ENCODE data around the gene CNTN1. TPM values are rescaled to one million over a fixed set of nuclear protein-coding genes. Genes with fewer than 3 reads are reported as not detected.

Gene CNTN1
- total RNA-seq, 1 donor from 2014 or later: 27.1 TPM

DNA sequence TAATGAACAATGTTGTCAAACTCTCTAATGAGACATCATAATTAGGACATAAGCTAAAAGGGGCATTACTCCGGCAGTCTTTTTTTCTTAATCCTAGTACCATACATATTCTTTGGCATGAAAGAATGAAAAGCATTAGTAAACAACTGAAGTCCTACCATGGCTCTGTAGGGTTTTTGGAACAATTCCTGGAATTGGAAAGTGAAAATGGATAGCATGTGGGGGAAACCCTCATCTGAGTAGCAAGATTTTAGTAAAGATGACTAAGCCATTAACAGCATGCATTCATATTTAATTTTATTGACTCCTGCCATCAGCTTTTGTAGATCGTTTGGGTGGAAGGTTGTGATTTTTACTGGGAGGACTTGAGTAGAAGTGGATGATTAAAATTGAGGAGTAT is 279.7 kb downstream of the CNTN1 start:
- Histone ChIP-seq H3K36me3 (ENCODE audit: control insufficient read depth in 3 of 3, insufficient read depth in 3 of 3, low read length in 3 of 3) (no peaks in the 10 kb centered on the region), H3K27ac (ENCODE audit: low read depth, low read length) (no peak overlapping the region), H3K9ac (ENCODE audit: low read depth in 1 of 3, low read length in 3 of 3) (no peak overlapping the region), H3K4me1 (ENCODE audit: control insufficient read depth in 3 of 3, insufficient read depth in 3 of 3, low read length in 3 of 3) (no peaks in the 10 kb centered on the region), H3K4me3 (ENCODE audit: low read length in 3 of 3) (no peak overlapping the region), H3K9me3 (ENCODE audit: control insufficient read depth in 3 of 3, low read length in 3 of 3) (no peaks in the 10 kb centered on the region), H3K27me3 (ENCODE audit: control insufficient read depth in 3 of 3, insufficient read depth in 3 of 3, low read length in 3 of 3) (no peaks in the 10 kb centered on the region)

DNA sequence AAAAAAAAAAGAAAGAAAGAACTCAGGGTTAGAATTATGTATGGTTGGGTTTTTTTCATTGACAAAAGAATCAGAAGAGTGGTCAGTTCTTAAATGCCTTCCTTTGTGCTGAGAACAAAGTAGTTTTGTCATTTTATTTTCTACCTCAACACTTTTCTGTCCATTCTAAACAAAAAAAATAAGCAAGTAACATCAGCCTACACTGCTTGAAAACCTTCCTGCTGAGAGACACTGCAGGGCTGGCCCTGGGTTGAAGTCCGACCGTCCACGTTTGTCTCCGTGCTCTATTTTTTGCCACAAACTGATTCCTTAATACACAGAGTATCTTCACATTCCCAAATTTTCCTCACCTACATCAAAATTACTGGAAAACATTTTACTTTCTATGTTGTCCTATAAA is 284.3 kb downstream of the CNTN1 start:
- Histone ChIP-seq H3K9me3 (ENCODE audit: control insufficient read depth in 3 of 3, low read length in 3 of 3) (no peaks in the 10 kb centered on the region), H3K9ac (ENCODE audit: low read depth in 1 of 3, low read length in 3 of 3) (no peak overlapping the region), H3K36me3 (ENCODE audit: control insufficient read depth in 3 of 3, insufficient read depth in 3 of 3, low read length in 3 of 3) (no peaks in the 10 kb centered on the region), H3K4me3 (ENCODE audit: low read length in 3 of 3) (no peak overlapping the region), H3K27me3 (ENCODE audit: control insufficient read depth in 3 of 3, insufficient read depth in 3 of 3, low read length in 3 of 3) (no peaks in the 10 kb centered on the region), H3K27ac (ENCODE audit: low read depth, low read length) (no peak overlapping the region), H3K4me1 (ENCODE audit: control insufficient read depth in 3 of 3, insufficient read depth in 3 of 3, low read length in 3 of 3) (no peaks in the 10 kb centered on the region)

DNA sequence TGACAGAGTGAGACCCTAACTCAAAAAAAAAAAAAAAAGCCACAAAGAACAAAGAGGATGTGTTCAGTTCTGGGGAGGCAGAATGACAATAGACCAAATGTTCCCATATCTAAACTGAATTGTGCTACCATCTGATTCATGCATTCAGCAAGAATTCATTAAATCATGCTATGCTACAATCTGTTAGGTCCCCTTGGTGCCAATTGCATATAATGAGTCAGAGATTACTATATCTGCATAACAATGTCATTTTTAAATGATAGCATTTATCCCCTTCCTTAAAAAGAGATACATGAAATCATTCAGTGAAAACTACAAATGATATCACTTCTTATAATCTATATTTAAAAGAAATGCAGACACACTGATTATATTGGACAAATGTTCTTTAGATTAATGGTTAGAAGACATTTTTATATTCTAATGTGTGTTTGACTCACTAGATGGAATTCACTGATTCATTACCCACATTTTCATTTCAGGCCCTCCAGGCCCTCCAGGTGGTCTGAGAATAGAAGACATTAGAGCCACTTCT is 288.3 kb downstream of the CNTN1 start:
- Histone ChIP-seq H3K36me3 (ENCODE audit: control insufficient read depth in 3 of 3, insufficient read depth in 3 of 3, low read length in 3 of 3) (no peaks in the 10 kb centered on the region), H3K27me3 (ENCODE audit: control insufficient read depth in 3 of 3, insufficient read depth in 3 of 3, low read length in 3 of 3) (no peaks in the 10 kb centered on the region), H3K9ac (ENCODE audit: low read depth in 1 of 3, low read length in 3 of 3) (no peak overlapping the region), H3K4me3 (ENCODE audit: low read length in 3 of 3) (no peak overlapping the region), H3K4me1 (ENCODE audit: control insufficient read depth in 3 of 3, insufficient read depth in 3 of 3, low read length in 3 of 3) (no peaks in the 10 kb centered on the region), H3K27ac (ENCODE audit: low read depth, low read length) (no peak overlapping the region), H3K9me3 (ENCODE audit: control insufficient read depth in 3 of 3, low read length in 3 of 3) (no peaks in the 10 kb centered on the region)

DNA sequence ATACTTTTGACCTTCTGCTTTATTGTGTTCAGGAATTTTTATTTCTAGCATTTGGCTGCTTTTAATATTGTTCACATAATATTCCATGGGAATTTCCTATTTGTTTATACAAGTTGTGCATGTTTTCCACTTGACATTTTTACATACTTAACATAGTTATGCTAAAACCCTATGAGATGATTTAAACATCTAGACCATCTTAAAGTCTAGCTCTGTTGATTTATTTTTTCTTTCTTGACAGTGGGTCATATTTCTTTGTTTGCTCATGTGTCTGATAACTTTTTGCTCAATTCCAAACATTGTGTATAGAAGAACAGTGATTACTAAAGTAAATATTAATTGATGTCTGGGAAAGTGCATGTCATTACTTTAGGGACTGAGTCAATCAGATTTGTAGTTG is 293.8 kb downstream of the CNTN1 start:
- Histone ChIP-seq H3K27me3 (ENCODE audit: control insufficient read depth in 3 of 3, insufficient read depth in 3 of 3, low read length in 3 of 3) (no peaks in the 10 kb centered on the region), H3K27ac (ENCODE audit: low read depth, low read length) (no peak overlapping the region), H3K9me3 (ENCODE audit: control insufficient read depth in 3 of 3, low read length in 3 of 3) (no peaks in the 10 kb centered on the region), H3K9ac (ENCODE audit: low read depth in 1 of 3, low read length in 3 of 3) (no peak overlapping the region), H3K4me1 (ENCODE audit: control insufficient read depth in 3 of 3, insufficient read depth in 3 of 3, low read length in 3 of 3) (no peaks in the 10 kb centered on the region), H3K4me3 (ENCODE audit: low read length in 3 of 3) (no peak overlapping the region), H3K36me3 (ENCODE audit: control insufficient read depth in 3 of 3, insufficient read depth in 3 of 3, low read length in 3 of 3) (no peaks in the 10 kb centered on the region)

DNA sequence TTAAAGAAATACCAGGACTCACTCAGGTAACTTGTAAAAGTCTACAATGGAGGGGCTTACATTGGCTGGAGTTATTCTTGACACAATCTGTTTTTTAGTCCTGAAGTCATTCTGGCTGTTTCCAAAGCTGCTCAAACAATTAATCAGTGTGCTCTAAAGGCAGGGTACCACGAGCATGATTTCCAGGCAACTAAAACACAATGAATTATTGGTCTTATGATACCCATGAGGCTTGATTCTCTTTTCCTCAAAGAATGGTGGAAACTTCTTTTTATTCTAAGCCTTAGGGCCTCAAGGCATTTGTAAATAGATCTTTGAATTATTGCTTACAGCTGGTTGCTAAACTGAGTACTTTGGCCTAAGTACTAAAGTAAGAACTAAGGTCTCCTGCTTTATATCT is 296.1 kb downstream of the CNTN1 start:
- H3K27me3 ChIP-seq (ENCODE audit: control insufficient read depth in 3 of 3, insufficient read depth in 3 of 3, low read length in 3 of 3): no peaks in the 10 kb centered on the region
- no peak overlapping the region for H3K9ac ChIP-seq (ENCODE audit: low read depth in 1 of 3, low read length in 3 of 3)
- H3K36me3 ChIP-seq (ENCODE audit: control insufficient read depth in 3 of 3, insufficient read depth in 3 of 3, low read length in 3 of 3): no peaks in the 10 kb centered on the region
- H3K4me1 ChIP-seq (ENCODE audit: control insufficient read depth in 3 of 3, insufficient read depth in 3 of 3, low read length in 3 of 3): no peaks in the 10 kb centered on the region
- no peaks in the 10 kb centered on the region for H3K9me3 ChIP-seq (ENCODE audit: control insufficient read depth in 3 of 3, low read length in 3 of 3)
- no peak overlapping the region for H3K27ac ChIP-seq (ENCODE audit: low read depth, low read length)
- no peak overlapping the region for H3K4me3 ChIP-seq (ENCODE audit: low read length in 3 of 3)

DNA sequence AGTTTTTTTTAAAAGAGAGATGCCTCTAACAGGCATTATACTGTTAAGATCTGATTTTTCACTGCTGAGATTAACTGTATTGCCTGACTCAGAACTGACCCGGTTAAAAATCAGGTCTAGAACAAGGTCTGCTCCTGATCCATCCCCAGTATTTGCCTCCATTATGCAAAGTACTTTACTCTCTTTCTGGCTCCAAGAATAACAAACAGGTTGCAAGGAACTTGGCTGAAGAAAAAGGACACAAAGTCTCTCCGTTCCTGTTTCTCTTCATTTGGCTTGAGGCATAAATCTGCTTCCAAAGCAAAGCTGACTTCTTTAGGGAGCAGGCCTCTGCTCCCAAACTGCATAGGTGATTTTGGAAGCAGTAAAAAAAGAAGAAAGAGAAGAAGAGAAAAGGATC is 296.6 kb downstream of the CNTN1 start:
- Histone ChIP-seq H3K4me1 (ENCODE audit: control insufficient read depth in 3 of 3, insufficient read depth in 3 of 3, low read length in 3 of 3) (no peaks in the 10 kb centered on the region), H3K36me3 (ENCODE audit: control insufficient read depth in 3 of 3, insufficient read depth in 3 of 3, low read length in 3 of 3) (no peaks in the 10 kb centered on the region), H3K27me3 (ENCODE audit: control insufficient read depth in 3 of 3, insufficient read depth in 3 of 3, low read length in 3 of 3) (no peaks in the 10 kb centered on the region), H3K9ac (ENCODE audit: low read depth in 1 of 3, low read length in 3 of 3) (no peak overlapping the region), H3K4me3 (ENCODE audit: low read length in 3 of 3) (no peak overlapping the region), H3K9me3 (ENCODE audit: control insufficient read depth in 3 of 3, low read length in 3 of 3) (no peaks in the 10 kb centered on the region), H3K27ac (ENCODE audit: low read depth, low read length) (no peak overlapping the region)

DNA sequence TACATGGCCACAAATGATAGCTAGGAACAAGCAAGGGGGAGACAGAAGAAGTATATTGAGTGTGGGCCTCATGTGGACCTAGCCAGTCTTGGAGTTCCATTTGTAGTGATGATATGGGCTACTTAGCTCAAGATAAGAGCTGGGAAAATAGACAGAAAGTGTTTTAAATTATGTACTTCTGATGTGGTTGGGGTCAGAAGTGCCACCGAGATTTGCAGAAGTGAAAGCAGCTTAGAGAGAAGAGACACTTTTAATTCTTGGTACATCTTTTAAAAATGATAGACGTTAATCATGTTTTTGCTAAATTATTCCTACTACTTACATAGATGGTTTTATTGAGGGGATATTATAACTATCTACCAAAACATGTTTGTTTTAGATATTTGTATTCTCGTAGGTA is 297.5 kb downstream of the CNTN1 start:
- Histone ChIP-seq H3K4me3 (ENCODE audit: low read length in 3 of 3) (no peak overlapping the region), H3K27ac (ENCODE audit: low read depth, low read length) (no peak overlapping the region), H3K36me3 (ENCODE audit: control insufficient read depth in 3 of 3, insufficient read depth in 3 of 3, low read length in 3 of 3) (no peaks in the 10 kb centered on the region), H3K9ac (ENCODE audit: low read depth in 1 of 3, low read length in 3 of 3) (no peak overlapping the region), H3K9me3 (ENCODE audit: control insufficient read depth in 3 of 3, low read length in 3 of 3) (no peaks in the 10 kb centered on the region), H3K4me1 (ENCODE audit: control insufficient read depth in 3 of 3, insufficient read depth in 3 of 3, low read length in 3 of 3) (no peaks in the 10 kb centered on the region), H3K27me3 (ENCODE audit: control insufficient read depth in 3 of 3, insufficient read depth in 3 of 3, low read length in 3 of 3) (no peaks in the 10 kb centered on the region)

DNA sequence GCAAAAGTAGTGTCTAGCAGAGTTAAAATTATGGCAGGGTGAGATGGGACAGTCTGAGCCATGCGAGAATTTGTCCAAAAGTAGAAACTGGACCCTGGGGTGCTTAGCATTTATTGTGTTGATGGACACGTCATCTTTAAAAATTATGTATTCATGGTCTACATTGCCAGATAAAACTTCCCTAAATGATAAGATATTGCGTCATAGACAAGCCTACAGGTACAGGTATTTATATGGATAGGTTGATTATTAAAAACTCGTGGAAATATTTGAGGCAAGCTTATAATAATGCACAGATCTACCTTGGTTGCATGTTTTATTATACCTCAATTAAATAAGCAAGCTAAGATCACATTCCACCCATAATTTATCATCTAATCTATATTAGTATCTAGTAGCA is 299.9 kb downstream of the CNTN1 start:
- H3K27me3 ChIP-seq (ENCODE audit: control insufficient read depth in 3 of 3, insufficient read depth in 3 of 3, low read length in 3 of 3): no peaks in the 10 kb centered on the region
- no peaks in the 10 kb centered on the region for H3K9me3 ChIP-seq (ENCODE audit: control insufficient read depth in 3 of 3, low read length in 3 of 3)
- H3K9ac ChIP-seq (ENCODE audit: low read depth in 1 of 3, low read length in 3 of 3): no peak overlapping the region
- no peak overlapping the region for H3K27ac ChIP-seq (ENCODE audit: low read depth, low read length)
- no peaks in the 10 kb centered on the region for H3K4me1 ChIP-seq (ENCODE audit: control insufficient read depth in 3 of 3, insufficient read depth in 3 of 3, low read length in 3 of 3)
- no peak overlapping the region for H3K4me3 ChIP-seq (ENCODE audit: low read length in 3 of 3)
- no peaks in the 10 kb centered on the region for H3K36me3 ChIP-seq (ENCODE audit: control insufficient read depth in 3 of 3, insufficient read depth in 3 of 3, low read length in 3 of 3)

DNA sequence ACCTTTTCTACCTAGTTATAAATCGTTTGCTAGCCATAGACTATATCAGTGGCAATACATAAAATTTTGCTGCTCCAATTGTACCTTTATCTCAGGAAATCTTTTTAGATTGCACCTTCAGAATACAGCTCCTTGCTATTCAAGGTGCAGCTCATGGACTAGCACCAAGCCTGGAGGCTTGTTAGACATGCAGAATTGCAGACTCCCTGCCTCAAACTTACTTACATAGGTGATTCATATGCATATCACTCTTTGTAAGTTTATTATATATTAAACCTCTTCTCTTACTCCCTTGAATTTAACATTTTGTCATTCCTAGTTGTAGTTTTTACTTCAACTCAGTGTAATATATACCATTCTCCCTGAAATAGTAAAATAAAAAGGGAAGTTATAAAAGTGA is 300.4 kb downstream of the CNTN1 start:
- H3K36me3 ChIP-seq (ENCODE audit: control insufficient read depth in 3 of 3, insufficient read depth in 3 of 3, low read length in 3 of 3): no peaks in the 10 kb centered on the region
- no peaks in the 10 kb centered on the region for H3K4me1 ChIP-seq (ENCODE audit: control insufficient read depth in 3 of 3, insufficient read depth in 3 of 3, low read length in 3 of 3)
- no peaks in the 10 kb centered on the region for H3K9me3 ChIP-seq (ENCODE audit: control insufficient read depth in 3 of 3, low read length in 3 of 3)
- no peak overlapping the region for H3K9ac ChIP-seq (ENCODE audit: low read depth in 1 of 3, low read length in 3 of 3)
- no peak overlapping the region for H3K27ac ChIP-seq (ENCODE audit: low read depth, low read length)
- H3K27me3 ChIP-seq (ENCODE audit: control insufficient read depth in 3 of 3, insufficient read depth in 3 of 3, low read length in 3 of 3): no peaks in the 10 kb centered on the region
- no peak overlapping the region for H3K4me3 ChIP-seq (ENCODE audit: low read length in 3 of 3)

DNA sequence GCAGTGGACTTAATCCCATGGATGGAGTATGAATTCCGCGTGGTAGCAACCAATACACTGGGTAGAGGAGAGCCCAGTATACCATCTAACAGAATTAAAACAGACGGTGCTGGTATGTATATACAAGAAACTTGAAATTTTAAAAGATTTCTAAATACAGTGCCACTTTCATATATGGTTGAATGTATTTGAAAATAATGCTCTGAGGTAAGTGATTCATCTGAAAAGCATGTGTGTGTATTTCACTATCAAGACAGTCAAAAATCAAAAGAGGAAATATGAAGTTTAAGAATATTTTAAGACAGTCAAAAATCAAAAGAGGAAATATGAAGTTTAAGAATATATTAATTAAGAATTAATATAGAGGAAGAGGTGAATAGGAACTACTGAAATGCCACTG is 300.9 kb downstream of the CNTN1 start:
- no peaks in the 10 kb centered on the region for H3K9me3 ChIP-seq (ENCODE audit: control insufficient read depth in 3 of 3, low read length in 3 of 3)
- no peaks in the 10 kb centered on the region for H3K36me3 ChIP-seq (ENCODE audit: control insufficient read depth in 3 of 3, insufficient read depth in 3 of 3, low read length in 3 of 3)
- H3K27ac ChIP-seq (ENCODE audit: low read depth, low read length): no peak overlapping the region
- H3K4me3 ChIP-seq (ENCODE audit: low read length in 3 of 3): no peak overlapping the region
- no peaks in the 10 kb centered on the region for H3K4me1 ChIP-seq (ENCODE audit: control insufficient read depth in 3 of 3, insufficient read depth in 3 of 3, low read length in 3 of 3)
- H3K9ac ChIP-seq (ENCODE audit: low read depth in 1 of 3, low read length in 3 of 3): no peak overlapping the region
- no peaks in the 10 kb centered on the region for H3K27me3 ChIP-seq (ENCODE audit: control insufficient read depth in 3 of 3, insufficient read depth in 3 of 3, low read length in 3 of 3)

DNA sequence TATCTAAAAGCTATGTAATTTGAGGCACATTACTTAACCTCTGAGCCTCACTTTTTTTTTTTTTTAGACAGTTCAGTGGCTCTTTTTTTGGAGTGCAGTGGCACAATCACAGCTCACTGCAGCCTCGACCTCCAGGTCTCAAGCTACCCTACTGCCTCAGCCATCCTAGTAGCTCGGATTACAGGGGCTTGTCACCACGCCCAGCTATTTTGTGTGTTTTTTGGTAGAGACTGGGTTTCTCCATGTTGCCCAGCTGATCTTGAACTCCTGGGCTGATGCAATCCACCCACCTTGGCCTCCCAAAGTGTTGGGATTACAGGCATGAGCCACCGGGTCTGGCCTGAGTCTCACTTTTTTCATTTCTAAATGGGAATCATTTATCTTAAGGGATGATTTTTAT is 303.9 kb downstream of the CNTN1 start:
- H3K27me3 ChIP-seq (ENCODE audit: control insufficient read depth in 3 of 3, insufficient read depth in 3 of 3, low read length in 3 of 3): no peaks in the 10 kb centered on the region
- no peaks in the 10 kb centered on the region for H3K9me3 ChIP-seq (ENCODE audit: control insufficient read depth in 3 of 3, low read length in 3 of 3)
- no peak overlapping the region for H3K27ac ChIP-seq (ENCODE audit: low read depth, low read length)
- H3K4me1 ChIP-seq (ENCODE audit: control insufficient read depth in 3 of 3, insufficient read depth in 3 of 3, low read length in 3 of 3): no peaks in the 10 kb centered on the region
- H3K36me3 ChIP-seq (ENCODE audit: control insufficient read depth in 3 of 3, insufficient read depth in 3 of 3, low read length in 3 of 3): no peaks in the 10 kb centered on the region
- no peak overlapping the region for H3K9ac ChIP-seq (ENCODE audit: low read depth in 1 of 3, low read length in 3 of 3)
- no peak overlapping the region for H3K4me3 ChIP-seq (ENCODE audit: low read length in 3 of 3)
